H9 (cell line): ENCODE results near the gene USP5. TPM values are rescaled to one million over a fixed set of nuclear protein-coding genes. Genes with fewer than 3 reads are reported as not detected.
"Not testable (repeated sequence)": the region's sequence is repeated elsewhere in the genome, so short reads cannot be mapped to it uniquely, and the experiment has no call there.

ENCODE experiments used
- DNase-seq: peaks from one replicate; pipeline ENCODE4 v3.0.0-alpha.2; 2017
- H2AFZ ChIP-seq: one replicate; pipeline ENCODE4 v1.6.1; 2013; ENCODE audit warnings: mild to moderate bottlenecking, low read length, control low read depth, moderate library complexity
- H2AK5ac ChIP-seq: 2 replicates; pipeline ENCODE4 v1.6.1; 2013; ENCODE audit warnings: low read length, control low read depth, mixed read lengths; ENCODE audit not compliant: insufficient read length
- H2BK120ac ChIP-seq: one replicate; pipeline ENCODE4 v1.6.1; 2013; ENCODE audit warnings: low read depth, mild to moderate bottlenecking, low read length, control low read depth, inconsistent platforms; ENCODE audit not compliant: poor library complexity, severe bottlenecking
- H2BK12ac ChIP-seq: 2 replicates; pipeline ENCODE4 v1.6.1; 2013; ENCODE audit warnings: low read length, control low read depth, mixed read lengths, low read depth; ENCODE audit not compliant: insufficient read length
- H2BK15ac ChIP-seq: 2 replicates; pipeline ENCODE4 v1.6.1; 2013; ENCODE audit warnings: low read depth, low read length, control low read depth
- H2BK20ac ChIP-seq: one replicate; pipeline ENCODE4 v1.6.1; 2013; ENCODE audit warnings: low read depth, mild to moderate bottlenecking, low read length, control low read depth, inconsistent platforms; ENCODE audit not compliant: poor library complexity, severe bottlenecking
- H2BK5ac ChIP-seq: 2 replicates; pipeline ENCODE4 v1.6.1; 2013; ENCODE audit warnings: low read length, control low read depth, mixed read lengths; ENCODE audit not compliant: insufficient read length
- H3K14ac ChIP-seq: 2 replicates; pipeline ENCODE4 v1.6.1; 2013; ENCODE audit warnings: low read length, control low read depth; ENCODE audit not compliant: insufficient read depth
- H3K18ac ChIP-seq: 2 replicates; pipeline ENCODE4 v1.6.1; 2013; ENCODE audit warnings: low read depth, mild to moderate bottlenecking, mixed read lengths, low read length, control low read depth; ENCODE audit not compliant: insufficient read length
- H3K23ac ChIP-seq: 2 replicates; pipeline ENCODE4 v1.6.1; 2013; ENCODE audit warnings: low read length, control low read depth, mixed read lengths, low read depth; ENCODE audit not compliant: insufficient read length
- H3K23me2 ChIP-seq: 2 replicates; pipeline ENCODE4 v1.6.1; 2013; ENCODE audit warnings: low read depth, mild to moderate bottlenecking, mixed read lengths, low read length, control low read depth; ENCODE audit not compliant: insufficient read length, poor library complexity, severe bottlenecking
- H3K27ac ChIP-seq: 2 replicates; pipeline ENCODE4 v1.5.1; 2013; ENCODE audit warnings: low read length, control low read depth, mixed read lengths, low read depth; ENCODE audit not compliant: insufficient read length
- H3K27me3 ChIP-seq: 2 replicates; pipeline ENCODE4 v1.6.1; 2013; ENCODE audit warnings: low read length, control low read depth, inconsistent platforms; ENCODE audit not compliant: insufficient read depth
- H3K4ac ChIP-seq: 2 replicates; pipeline ENCODE4 v1.6.1; 2013; ENCODE audit warnings: low read depth, mild to moderate bottlenecking, control low read depth, inconsistent platforms, low read length, moderate library complexity
- H3K4me1 ChIP-seq: 2 replicates; pipeline ENCODE4 v1.6.1; 2013; ENCODE audit warnings: low read length, control low read depth, inconsistent platforms; ENCODE audit not compliant: insufficient read depth
- H3K4me2 ChIP-seq: 2 replicates; pipeline ENCODE4 v1.6.1; 2013; ENCODE audit warnings: low read length, control low read depth, mixed read lengths; ENCODE audit not compliant: insufficient read length, insufficient read depth
- H3K56ac ChIP-seq: 2 replicates; pipeline ENCODE4 v1.6.1; 2013; ENCODE audit warnings: low read depth, mild to moderate bottlenecking, mixed read lengths, low read length, control low read depth; ENCODE audit not compliant: insufficient read length
- H3K79me1 ChIP-seq: 2 replicates; pipeline ENCODE4 v1.6.1; 2013; ENCODE audit warnings: low read depth, mild to moderate bottlenecking, moderate library complexity, low read length, control low read depth, inconsistent platforms; ENCODE audit not compliant: insufficient read depth, poor library complexity, severe bottlenecking
- H3K79me2 ChIP-seq: 2 replicates; pipeline ENCODE4 v1.6.1; 2013; ENCODE audit warnings: low read length, control low read depth, inconsistent platforms; ENCODE audit not compliant: insufficient read depth
- H3K9ac ChIP-seq: 2 replicates; pipeline ENCODE4 v1.6.1; 2013; ENCODE audit warnings: low read length, control low read depth, mixed read lengths; ENCODE audit not compliant: insufficient read length; ENCODE audit errors: extremely low read depth
- H3K9me3 ChIP-seq: one replicate; pipeline ENCODE4 v1.6.1; 2013; ENCODE audit warnings: low read depth, low read length, inconsistent platforms; ENCODE audit not compliant: control insufficient read depth
- H3T11ph ChIP-seq: one replicate; pipeline ENCODE4 v1.6.1; 2013; ENCODE audit warnings: mild to moderate bottlenecking, low read length, control low read depth, inconsistent platforms
- H4K20me1 ChIP-seq: one replicate; pipeline ENCODE4 v1.6.1; 2013; ENCODE audit not compliant: control insufficient read depth, insufficient read length, insufficient read depth
- H4K5ac ChIP-seq: 2 replicates; pipeline ENCODE4 v1.6.1; 2013; ENCODE audit warnings: low read depth, mild to moderate bottlenecking, mixed read lengths, low read length, control low read depth; ENCODE audit not compliant: insufficient read length
- H4K8ac ChIP-seq: replicated peaks from 2 replicates; pipeline ENCODE4 v1.6.1; 2013; ENCODE audit warnings: low read length, control low read depth, mixed read lengths, low read depth; ENCODE audit not compliant: insufficient read length
- H4K91ac ChIP-seq: 2 replicates; pipeline ENCODE4 v1.6.1; 2013; ENCODE audit warnings: low read depth, mild to moderate bottlenecking, moderate library complexity, mixed read lengths, low read length, control low read depth; ENCODE audit not compliant: insufficient read length
- H3K27ac Mint-ChIP-seq, 3 experiments: 2 replicates in 2 of 3; 3 replicates in 1 of 3; pipeline ENCODE4 v1.8.0; 2020 to 2021; ENCODE audit warnings: mixed read lengths in 3 of 3, mild to moderate bottlenecking in 1 of 3, moderate library complexity in 1 of 3
- H3K27me3 Mint-ChIP-seq: 2 replicates; pipeline ENCODE4 v1.8.0; 2021; ENCODE audit warnings: low read depth, mild to moderate bottlenecking, moderate library complexity, mixed read lengths
- H3K36me3 Mint-ChIP-seq, 3 experiments: 2 replicates in 2 of 3; 3 replicates in 1 of 3; pipeline ENCODE4 v1.8.0; 2020 to 2021; ENCODE audit warnings: low read depth in 3 of 3, mixed read lengths in 3 of 3; ENCODE audit not compliant: insufficient read depth in 1 of 3
- H3K4me1 Mint-ChIP-seq, 2 experiments: 2 replicates each; pipeline ENCODE4 v1.8.0; 2020; ENCODE audit warnings: mixed read lengths in 2 of 2
- H3K4me3 Mint-ChIP-seq, 2 experiments: 2 replicates in 1 of 2; 3 replicates in 1 of 2; pipeline ENCODE4 v1.8.0; 2020 to 2021; ENCODE audit warnings: mild to moderate bottlenecking in 2 of 2, mixed read lengths in 2 of 2, moderate library complexity in 1 of 2
- H3K9me3 Mint-ChIP-seq, 2 experiments: 2 replicates in 1 of 2; 3 replicates in 1 of 2; pipeline ENCODE4 v1.8.0; 2020; ENCODE audit warnings: mild to moderate bottlenecking in 2 of 2, mixed read lengths in 2 of 2, moderate library complexity in 1 of 2
- WGBS: extraction: QIAGEN DNeasy Blood & Tissue Kit; methylation state at CpG from one replicate; pipeline ENCODE4 v1.1.7; 2013; ENCODE audit warnings: missing lambda C conversion rate, low lambda C conversion rate, mixed read lengths; ENCODE audit not compliant: insufficient read length; ENCODE audit errors: extremely low coverage; 5-methylcytosine and 5-hydroxymethylcytosine counted together
- total RNA-seq: library from RNA; stranded (reverse); gene quantifications from 2 replicates; pipeline ENCODE4 v1.2.1, GENCODE V29; 2021
- TF ChIP-seq, protein P1 (sequence below): fragments of 200-600 bp; sonication (generic); conservative IDR thresholded peaks from 3 replicates; pipeline ENCODE4 v1.8.0; 2021; ENCODE audit warnings: antibody characterized with exemption, mild to moderate bottlenecking

USP5 gene
- total RNA-seq, 1 experiment from 2014 or later = 143 TPM

DNA sequence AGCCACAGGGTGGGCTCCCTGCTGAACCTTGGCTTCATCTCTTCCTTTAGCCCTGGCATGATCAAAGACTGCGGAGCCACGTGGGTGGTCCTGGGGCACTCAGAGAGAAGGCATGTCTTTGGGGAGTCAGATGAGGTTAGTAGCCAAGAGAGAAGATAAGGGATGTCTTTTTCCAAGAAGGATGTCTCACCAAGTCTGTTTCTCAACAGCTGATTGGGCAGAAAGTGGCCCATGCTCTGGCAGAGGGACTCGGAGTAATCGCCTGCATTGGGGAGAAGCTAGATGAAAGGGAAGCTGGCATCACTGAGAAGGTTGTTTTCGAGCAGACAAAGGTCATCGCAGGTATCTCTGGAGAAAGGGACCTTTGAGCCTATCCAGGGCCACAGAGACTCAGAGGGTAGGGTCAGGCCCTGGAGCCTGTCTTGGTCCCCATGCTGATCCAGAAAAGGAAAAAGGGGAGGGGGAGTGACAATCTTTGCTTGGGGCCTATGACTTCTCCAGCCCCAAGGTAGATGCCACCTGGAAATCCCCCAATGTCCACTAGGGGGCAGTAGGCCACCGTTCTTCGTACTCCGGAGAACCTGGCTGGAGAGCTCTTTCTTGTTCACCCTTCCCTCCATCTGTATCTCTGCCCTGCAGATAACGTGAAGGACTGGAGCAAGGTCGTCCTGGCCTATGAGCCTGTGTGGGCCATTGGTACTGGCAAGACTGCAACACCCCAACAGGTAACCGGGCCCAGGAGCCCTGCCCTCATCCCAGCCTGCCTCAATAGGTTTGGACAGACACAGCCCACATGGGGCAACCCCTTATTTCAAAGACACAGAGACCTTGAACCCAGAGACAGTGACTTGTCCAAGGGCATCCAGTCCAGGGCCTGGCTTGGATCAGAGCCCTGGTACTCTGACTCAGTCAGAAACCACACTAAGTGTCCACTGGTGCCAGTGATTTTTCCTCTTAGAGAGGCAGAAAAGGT is 17.4 kb downstream of the USP5 start:
- H3K27ac Mint-ChIP-seq = peak overlapping the region; percentile 77 to 96 (median 92)
- H3K79me1 ChIP-seq = no peaks in the 10 kb centered on the region
- H3K23me2 ChIP-seq = peaks cover 16% of the 10 kb centered on the region
- H4K20me1 ChIP-seq = no peaks in the 10 kb centered on the region
- H3K27me3 Mint-ChIP-seq = no peaks in the 10 kb centered on the region; the same call in 1 of the 2 replicates
- H4K91ac ChIP-seq = no peak overlapping the region
- H3K36me3 Mint-ChIP-seq = peaks cover 39 to 60% (median 48%) of the 10 kb centered on the region in 3 experiments
- H3K27me3 ChIP-seq = no peaks in the 10 kb centered on the region
- H3T11ph ChIP-seq = no peak overlapping the region
- no CpG with 5 or more reads among the region's 12 CpGs for WGBS
- H3K4me3 Mint-ChIP-seq = peak overlapping the region; percentile 91 to 95
- H2AK5ac ChIP-seq = no peak overlapping the region
- H3K4ac ChIP-seq = no peak overlapping the region
- peak; percentile 94 for DNase-seq
- H2BK120ac ChIP-seq = no peak overlapping the region
- no peak overlapping the region for H2AFZ ChIP-seq
- H2BK5ac ChIP-seq = no peak overlapping the region
- H3K4me1 Mint-ChIP-seq = peaks cover 53 to 58% of the 10 kb centered on the region in 2 experiments
- peak overlapping the region; percentile 60 for H3K9ac ChIP-seq
- H2BK12ac ChIP-seq = no peak overlapping the region
- H4K8ac ChIP-seq = no peak overlapping the region
- no peaks in the 10 kb centered on the region; a peak in 1 of 5 replicates for H3K9me3 Mint-ChIP-seq
- no peaks in the 10 kb centered on the region; the same call in 1 of the 2 replicates for H3K4me1 ChIP-seq
- H3K23ac ChIP-seq = no peak overlapping the region
- TF ChIP-seq, protein P1, sequence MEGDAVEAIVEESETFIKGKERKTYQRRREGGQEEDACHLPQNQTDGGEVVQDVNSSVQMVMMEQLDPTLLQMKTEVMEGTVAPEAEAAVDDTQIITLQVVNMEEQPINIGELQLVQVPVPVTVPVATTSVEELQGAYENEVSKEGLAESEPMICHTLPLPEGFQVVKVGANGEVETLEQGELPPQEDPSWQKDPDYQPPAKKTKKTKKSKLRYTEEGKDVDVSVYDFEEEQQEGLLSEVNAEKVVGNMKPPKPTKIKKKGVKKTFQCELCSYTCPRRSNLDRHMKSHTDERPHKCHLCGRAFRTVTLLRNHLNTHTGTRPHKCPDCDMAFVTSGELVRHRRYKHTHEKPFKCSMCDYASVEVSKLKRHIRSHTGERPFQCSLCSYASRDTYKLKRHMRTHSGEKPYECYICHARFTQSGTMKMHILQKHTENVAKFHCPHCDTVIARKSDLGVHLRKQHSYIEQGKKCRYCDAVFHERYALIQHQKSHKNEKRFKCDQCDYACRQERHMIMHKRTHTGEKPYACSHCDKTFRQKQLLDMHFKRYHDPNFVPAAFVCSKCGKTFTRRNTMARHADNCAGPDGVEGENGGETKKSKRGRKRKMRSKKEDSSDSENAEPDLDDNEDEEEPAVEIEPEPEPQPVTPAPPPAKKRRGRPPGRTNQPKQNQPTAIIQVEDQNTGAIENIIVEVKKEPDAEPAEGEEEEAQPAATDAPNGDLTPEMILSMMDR = peak; percentile 97
- no peak overlapping the region for H3K14ac ChIP-seq
- no peak overlapping the region for H3K56ac ChIP-seq
- H2BK15ac ChIP-seq = no peak overlapping the region
- H3K9me3 ChIP-seq = no peaks in the 10 kb centered on the region
- H3K27ac ChIP-seq = no peak overlapping the region
- no peak overlapping the region for H3K18ac ChIP-seq
- H2BK20ac ChIP-seq = no peak overlapping the region
- H3K4me2 ChIP-seq = peak overlapping the region; percentile 94
- peaks cover 5% of the 10 kb centered on the region; the same call in 1 of the 2 replicates for H3K79me2 ChIP-seq
- H4K5ac ChIP-seq = no peak overlapping the region

DNA sequence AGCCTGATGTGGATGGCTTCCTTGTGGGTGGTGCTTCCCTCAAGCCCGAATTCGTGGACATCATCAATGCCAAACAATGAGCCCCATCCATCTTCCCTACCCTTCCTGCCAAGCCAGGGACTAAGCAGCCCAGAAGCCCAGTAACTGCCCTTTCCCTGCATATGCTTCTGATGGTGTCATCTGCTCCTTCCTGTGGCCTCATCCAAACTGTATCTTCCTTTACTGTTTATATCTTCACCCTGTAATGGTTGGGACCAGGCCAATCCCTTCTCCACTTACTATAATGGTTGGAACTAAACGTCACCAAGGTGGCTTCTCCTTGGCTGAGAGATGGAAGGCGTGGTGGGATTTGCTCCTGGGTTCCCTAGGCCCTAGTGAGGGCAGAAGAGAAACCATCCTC is 18.4 kb downstream of the USP5 start:
- WGBS = no CpG with 5 or more reads among the region's 4 CpGs
- peak overlapping the region; percentile 24 to 25; a peak in 4 of 5 replicates for H3K4me3 Mint-ChIP-seq

More for the DNA sequence above, 18.4 kb downstream of the USP5 start:
- not testable (repeated sequence) for H2BK15ac ChIP-seq, H3K9ac ChIP-seq, H3K4ac ChIP-seq, H3K27me3 Mint-ChIP-seq, H2AK5ac ChIP-seq, H2AFZ ChIP-seq, H3K14ac ChIP-seq, H2BK12ac ChIP-seq, H3K56ac ChIP-seq, H3K9me3 Mint-ChIP-seq, H4K8ac ChIP-seq, H3K27ac ChIP-seq, H3K79me2 ChIP-seq, H3K9me3 ChIP-seq, DNase-seq, H2BK120ac ChIP-seq, H2BK20ac ChIP-seq, H2BK5ac ChIP-seq, H3K79me1 ChIP-seq, H4K5ac ChIP-seq, H3K23ac ChIP-seq, H4K91ac ChIP-seq, H3K4me1 ChIP-seq, H4K20me1 ChIP-seq, H3K18ac ChIP-seq, H3T11ph ChIP-seq, H3K27me3 ChIP-seq, H3K4me2 ChIP-seq
- H3K23me2 ChIP-seq = peaks cover 16% of the 10 kb centered on the region
- peak overlapping the region in 2 of 3 experiments; percentile 79 to 81; a peak in 3 of 7 replicates for H3K27ac Mint-ChIP-seq
- peaks cover 31 to 51% (median 38%) of the 10 kb centered on the region in 3 experiments for H3K36me3 Mint-ChIP-seq
- peaks cover 53 to 63% of the 10 kb centered on the region in 2 experiments for H3K4me1 Mint-ChIP-seq
